NCI-H446 treated with DMSO at 0.1 percent for 48 hours (cell line): ENCODE results near the gene GXYLT1.
"Not testable (repeated sequence)": the region's sequence is repeated elsewhere in the genome, so short reads cannot be mapped to it uniquely, and the experiment has no call there.

Experiments
- DNase-seq: peaks from one replicate; lab custom pipeline; 2025; lab: John Stamatoyannopoulos, UW

The GXYLT1 gene

GRCh38 chr12:42099433-42099832 lies 45.2 kb downstream of the GXYLT1 start:
- DNase-seq, result no peak

DNA sequence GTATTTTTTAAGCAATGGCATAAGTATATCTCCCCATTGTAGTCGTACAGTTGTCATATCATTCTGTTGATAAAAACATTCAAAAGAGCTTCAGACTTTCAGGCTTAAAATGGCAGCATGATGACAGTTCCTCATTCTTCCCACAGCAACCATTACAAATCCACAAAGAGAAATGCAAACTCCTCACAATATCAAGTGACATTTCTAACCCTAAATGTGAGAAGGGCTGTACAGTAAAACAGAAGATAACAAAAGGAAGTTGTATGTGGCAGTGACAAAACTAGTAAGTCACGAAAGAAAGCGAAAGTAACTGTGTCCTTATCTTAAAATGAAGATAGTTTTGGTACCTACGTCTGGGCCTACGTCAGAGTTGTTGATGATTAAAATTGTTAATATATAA lies 46.7 kb downstream of the GXYLT1 start:
- no peak for DNase-seq

GRCh38 chr12:42094277-42094676 lies 50.4 kb downstream of the GXYLT1 start:
- DNase-seq, result no peak

- DNase-seq, result no peak
These were observed 52.9 kb downstream of the GXYLT1 start for GRCh38 chr12:42091769-42092168.

DNA sequence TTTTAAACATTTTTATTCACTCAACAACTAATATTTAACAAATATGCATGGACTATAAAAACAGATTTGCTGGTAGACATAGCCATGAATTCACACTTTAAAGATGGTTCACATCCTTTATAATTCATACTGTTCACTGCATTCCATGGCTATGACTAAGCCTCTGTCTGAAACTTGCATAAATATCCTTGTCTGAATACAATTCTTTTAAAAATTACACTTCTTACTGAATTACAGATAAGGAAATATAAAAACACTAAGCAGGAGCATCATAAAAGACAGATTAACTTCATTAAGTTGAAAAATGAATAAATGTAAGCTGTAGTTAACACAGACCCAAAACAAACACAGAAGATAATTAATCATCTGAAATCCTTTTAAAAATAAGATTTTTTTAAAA lies 53.8 kb downstream of the GXYLT1 start:
- no peak for DNase-seq

DNA sequence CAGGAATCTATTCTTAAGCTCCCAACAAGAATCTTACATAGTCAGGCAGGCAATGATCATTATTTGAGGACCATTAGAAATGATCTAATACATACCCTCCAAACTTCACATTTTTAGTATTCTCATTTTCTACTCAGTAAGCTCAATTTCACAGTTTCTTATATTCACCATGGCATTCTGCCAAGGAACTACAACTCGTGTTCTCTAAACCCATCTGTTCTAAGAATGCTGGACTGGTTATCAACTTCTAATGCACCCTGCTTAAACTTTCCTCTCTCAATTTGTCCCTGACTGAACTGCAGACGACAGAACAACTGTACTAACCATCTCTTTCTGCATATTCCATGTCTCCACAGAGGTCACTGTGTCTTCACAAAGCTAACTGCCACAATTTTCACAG lies 58.6 kb downstream of the GXYLT1 start:
- DNase-seq, result peak; percentile 60

DNA sequence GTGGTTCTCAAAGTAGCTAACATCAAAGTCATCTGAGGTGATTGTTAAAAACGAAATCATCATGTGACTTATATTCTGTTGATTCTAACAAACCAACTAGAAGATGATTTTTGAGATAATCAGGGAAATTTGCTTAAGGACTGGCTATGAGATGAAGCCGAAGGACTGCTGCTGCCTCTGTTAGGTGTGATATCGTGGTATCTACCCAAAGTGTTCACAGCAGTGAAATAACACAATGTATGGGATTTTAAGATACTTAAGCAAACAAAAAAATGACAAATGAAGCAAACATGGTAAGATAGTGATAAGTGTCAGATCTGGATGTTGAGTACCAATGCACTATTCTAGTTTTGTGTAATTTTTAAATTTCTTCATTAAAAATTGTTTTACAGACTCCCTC lies 59.1 kb downstream of the GXYLT1 start:
- no peak for DNase-seq

GRCh38 chr12:42084522-42084921 lies 60.2 kb downstream of the GXYLT1 start:
- DNase-seq, result no peak

DNA sequence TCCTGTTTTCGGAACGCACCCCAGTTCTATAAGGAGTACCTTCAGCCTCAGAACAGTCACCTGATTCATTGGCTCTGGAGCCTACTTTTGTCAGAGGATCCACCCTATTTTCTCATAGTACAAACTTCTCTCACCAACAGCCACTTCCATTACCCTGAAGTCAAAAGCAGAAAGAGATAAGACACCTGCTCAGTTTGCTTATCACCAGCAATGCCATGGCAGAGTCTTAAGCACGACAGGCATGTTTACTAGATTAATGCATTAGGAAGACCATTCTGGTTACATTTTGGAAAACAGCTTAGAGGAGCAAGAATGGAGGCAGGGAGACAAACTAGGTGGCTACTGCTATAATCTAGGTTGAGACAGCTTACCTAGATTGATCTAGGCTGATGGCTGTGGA lies 67.7 kb downstream of the GXYLT1 start:
- DNase-seq, result no peak

DNA sequence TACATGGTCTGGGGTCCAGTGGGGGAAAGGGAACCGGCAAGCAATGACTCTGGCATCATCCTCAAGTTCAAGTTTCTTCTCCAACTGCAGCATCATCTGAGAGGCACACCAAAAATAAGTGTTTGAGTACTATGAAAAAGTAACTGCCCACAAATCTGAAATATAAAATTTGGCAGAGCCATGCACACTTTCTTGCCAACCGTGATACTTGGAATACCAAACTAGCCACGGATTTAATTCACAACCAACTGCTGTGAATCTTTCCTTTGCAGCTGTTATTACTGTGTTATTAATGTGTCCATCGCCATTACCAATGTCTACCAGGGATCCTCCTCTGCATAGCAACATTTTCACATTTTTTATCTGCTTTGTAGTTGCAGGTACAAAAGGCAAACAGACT lies 74.6 kb downstream of the GXYLT1 start:
- no peak for DNase-seq

- DNase-seq, result no peak
These were observed 85.5 kb downstream of the GXYLT1 start for GRCh38 chr12:42059127-42059526.

GRCh38 chr12:42056130-42056529 lies 88.5 kb downstream of the GXYLT1 start:
- DNase-seq, result no peak

GRCh38 chr12:42053456-42053855 lies 91.2 kb downstream of the GXYLT1 start:
- no peak for DNase-seq

- not testable (repeated sequence) for DNase-seq
These were observed 95.7 kb downstream of the GXYLT1 start for GRCh38 chr12:42048980-42049379.

DNA sequence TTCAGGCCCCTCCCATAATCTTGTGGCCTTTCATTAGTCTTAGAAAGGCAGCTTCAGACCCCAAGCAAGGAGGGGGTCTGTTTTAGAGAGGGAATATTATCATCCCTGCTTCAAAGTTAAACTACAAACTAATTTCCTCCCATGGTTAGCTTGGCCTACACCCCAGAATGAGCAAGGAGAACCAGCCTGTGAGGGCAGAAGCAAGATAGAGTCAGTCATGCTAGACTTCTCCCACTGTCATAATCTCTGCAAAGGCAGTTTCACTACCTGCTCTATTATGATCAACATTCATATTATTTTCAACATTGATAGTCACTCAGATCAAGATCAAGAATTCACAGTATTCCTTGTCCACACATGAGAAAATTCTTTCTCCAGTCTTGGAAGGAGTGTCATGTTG lies 105.1 kb downstream of the GXYLT1 start:
- no peak for DNase-seq

DNA sequence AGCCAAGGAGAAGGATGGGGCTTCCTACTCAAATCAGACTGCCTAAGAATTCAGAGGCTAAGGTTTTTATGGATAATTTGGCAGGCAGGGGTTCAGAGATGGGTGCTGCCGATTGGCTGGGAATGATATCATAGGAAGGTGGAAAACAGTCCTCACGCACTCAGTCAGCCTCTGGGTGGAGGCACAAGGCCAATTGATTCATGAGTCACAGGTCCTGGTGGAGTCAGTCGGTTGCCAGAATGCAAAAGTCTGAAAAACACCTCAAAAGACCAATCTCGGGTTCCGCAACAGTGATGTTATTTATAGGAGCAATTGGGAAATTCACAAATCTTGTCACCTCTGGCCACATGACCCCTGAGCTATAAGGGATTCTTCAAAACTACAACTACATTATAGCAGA lies 105.5 kb downstream of the GXYLT1 start:
- peak; percentile 60 for DNase-seq

DNA sequence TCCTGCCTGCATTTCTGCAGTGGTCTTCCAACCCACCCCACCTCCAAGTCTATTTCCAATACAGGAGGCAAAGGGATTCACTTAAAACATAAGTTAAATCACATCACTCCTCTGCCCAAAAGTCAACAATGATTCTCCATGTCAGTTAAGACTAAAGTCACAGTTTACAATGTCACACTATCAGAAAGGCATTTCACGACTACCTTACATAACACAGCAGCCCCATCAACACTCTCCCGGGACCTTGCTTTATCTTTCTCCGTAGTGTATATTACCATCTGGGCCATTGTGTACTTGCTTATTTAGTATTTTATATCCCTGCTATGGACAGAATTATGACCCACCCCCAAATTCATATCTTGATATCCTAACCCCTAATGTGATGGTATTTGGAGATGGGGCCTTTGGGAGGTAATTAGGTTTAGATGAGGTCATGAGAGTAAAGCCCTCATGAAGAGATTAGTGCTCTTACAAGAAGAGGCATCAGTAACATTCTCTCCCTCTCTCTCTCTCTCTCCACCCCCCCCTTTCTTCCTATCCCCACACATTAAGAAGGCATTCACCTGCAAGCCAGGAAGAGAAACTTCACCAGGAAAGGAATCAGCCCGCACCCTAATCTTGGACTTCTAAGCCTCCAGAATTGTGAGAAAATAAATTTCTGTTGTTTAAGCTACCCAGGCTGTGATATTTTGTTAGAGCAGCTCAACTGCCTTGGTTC lies 112.7 kb downstream of the GXYLT1 start:
- no peak for DNase-seq
